ENCODE measurements around the gene SPN.
"Not testable (repeated sequence)": the region's sequence is repeated elsewhere in the genome, so short reads cannot be mapped to it uniquely, and the experiment has no call there.

- not testable (repeated sequence) for TF ChIP-seq CTCF (IDR thresholded peaks at IDR 0.05; ENCODE audit: insufficient read depth, low read length); POLR2AphosphoS5 (IDR thresholded peaks at IDR 0.05; ENCODE audit: low read depth); REST (IDR thresholded peaks at IDR 0.05; ENCODE audit: insufficient replicate concordance, low read depth); GABPA (IDR thresholded peaks at IDR 0.05; ENCODE audit: low read depth); SPI1 (IDR thresholded peaks at IDR 0.05; ENCODE audit: borderline replicate concordance, low read depth)
These were observed 32.6 kb downstream of the SPN start for GRCh38 chr16:29695675-29696074.
